Liver (tissue), 3 donors: Measurements from ENCODE around the gene UNC13D.
A peak's percentile ranks its signal among the peaks of the same experiment; 100 is the strongest.

Experiments used
- CTCF ChIP-seq: fragments of 150-350 bp; IDR thresholded peaks from 2 replicates; pipeline ENCODE4 v1.5.1; 2017; ENCODE audit warnings: improper control_type of control experiment, low read depth, low read length; ENCODE audit not compliant: missing input control
- EGR1 ChIP-seq, 2 donors: IDR thresholded peaks; 2 replicates each; pipeline ENCODE4 v1.6.1; 2016 to 2018; ENCODE audit warnings: antibody characterized with exemption in 2 of 2, low read depth in 2 of 2
- GABPA ChIP-seq, 2 donors: IDR thresholded peaks in 1 of 2; conservative IDR thresholded peaks in 1 of 2; 2 replicates each; pipeline ENCODE4 v1.6.1; 2016; ENCODE audit warnings: antibody characterized with exemption in 2 of 2, mild to moderate bottlenecking in 1 of 2, moderate library complexity in 1 of 2
- HNF4G ChIP-seq: IDR thresholded peaks from 2 replicates; pipeline ENCODE4 v1.6.1; 2016; ENCODE audit warnings: antibody characterized with exemption
- MAX ChIP-seq: IDR thresholded peaks from 2 replicates; pipeline ENCODE4 v1.6.1; 2016; ENCODE audit warnings: antibody characterized with exemption
- NR2F2 ChIP-seq: IDR thresholded peaks from 2 replicates; pipeline ENCODE4 v1.6.1; 2016; ENCODE audit warnings: antibody characterized with exemption
- RAD21 ChIP-seq, 2 donors: IDR thresholded peaks; 2 replicates each; pipeline ENCODE4 v1.6.1; 2016; ENCODE audit warnings: antibody characterized with exemption in 2 of 2, mild to moderate bottlenecking in 2 of 2
- REST ChIP-seq: IDR thresholded peaks from 2 replicates; pipeline ENCODE4 v1.6.1; 2016; ENCODE audit warnings: antibody characterized with exemption, mild to moderate bottlenecking
- RXRA ChIP-seq, 2 donors: IDR thresholded peaks; 2 replicates each; pipeline ENCODE4 v1.6.1; 2017 to 2018; ENCODE audit warnings: antibody characterized with exemption in 2 of 2, mild to moderate bottlenecking in 1 of 2
- YY1 ChIP-seq: IDR thresholded peaks from 2 replicates; pipeline ENCODE4 v1.6.1; 2016; ENCODE audit warnings: antibody characterized with exemption, mild to moderate bottlenecking
- ZBTB33 ChIP-seq: IDR thresholded peaks from 2 replicates; pipeline ENCODE4 v1.6.1; 2016; ENCODE audit warnings: antibody characterized with exemption
- donor health status: healthy.
- donor health status: healthy.

- peak; percentile 80 for TF ChIP-seq ZBTB33
- TF ChIP-seq GABPA (IDR thresholded peaks at IDR 0.05 in 1 of 2, conservative IDR thresholded peaks at IDR 0.05 in 1 of 2): peak in 1 of 2 donors; percentile 88
- peak; percentile 90 for TF ChIP-seq MAX
- peak; percentile 32 for TF ChIP-seq CTCF
- TF ChIP-seq RAD21 (IDR thresholded peaks at IDR 0.05): no peak
- peak; percentile 92 for TF ChIP-seq YY1
- TF ChIP-seq NR2F2: peak; percentile 78
- peak; percentile 81 for TF ChIP-seq REST
- TF ChIP-seq RXRA (IDR thresholded peaks at IDR 0.05): peak; percentile 51 to 70
- TF ChIP-seq HNF4G: no peak
- peak; percentile 100 for TF ChIP-seq EGR1 (IDR thresholded peaks at IDR 0.05; ENCODE audit: low read depth in 2 of 2)
These were observed 11.3 kb upstream of the UNC13D start, which contains the start of gene WBP2 for GRCh38 chr17:75855310-75856061.
